Measurements from ENCODE around the gene ATP11A. TPM values are rescaled to one million over a fixed set of nuclear protein-coding genes. Genes with fewer than 3 reads are reported as not detected.
"Not testable (repeated sequence)": the region's sequence is repeated elsewhere in the genome, so short reads cannot be mapped to it uniquely, and the experiment has no call there.

The ATP11A gene
- total RNA-seq, 1 donor from 2014 or later: 90.4 TPM

DNA sequence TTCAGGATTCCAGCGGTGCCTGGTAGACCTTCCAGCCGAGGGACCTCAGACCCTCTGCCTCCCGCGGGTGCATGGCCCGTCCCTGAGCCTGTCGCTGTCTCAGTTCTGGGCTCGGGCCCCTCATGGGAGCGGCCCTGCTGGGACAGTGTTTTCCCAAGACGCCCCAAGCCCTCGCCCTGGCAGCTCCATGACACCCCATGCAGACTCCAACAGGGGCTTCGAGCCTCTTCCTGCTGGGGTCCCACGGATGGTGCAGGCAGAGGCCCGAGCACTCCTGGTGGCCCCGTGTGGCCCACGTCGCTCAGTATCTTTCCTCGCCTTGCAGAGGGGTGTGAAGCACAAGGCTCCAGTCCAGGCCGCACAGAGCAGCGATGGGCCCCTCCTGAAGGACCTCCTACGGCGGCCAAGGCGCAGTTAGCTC is 190.4 kb downstream of the ATP11A start:
- no peaks in the 10 kb centered on the region for H3K4me1 Mint-ChIP-seq (ENCODE audit: low read depth)
- H3K27me3 Mint-ChIP-seq (ENCODE audit: insufficient read depth): no peaks in the 10 kb centered on the region
- DNase-seq (ENCODE audit: low spot score): no peak
- intact Hi-C loops (cut with micrococcal nuclease): no loop called here
- H3K36me3 Mint-ChIP-seq (ENCODE audit: low read depth): peaks cover 24% of the 10 kb centered on the region
- H3K9me3 Mint-ChIP-seq: no peaks in the 10 kb centered on the region
- no peak overlapping the region for H3K27ac Mint-ChIP-seq
- H3K4me3 Mint-ChIP-seq: no peak overlapping the region

DNA sequence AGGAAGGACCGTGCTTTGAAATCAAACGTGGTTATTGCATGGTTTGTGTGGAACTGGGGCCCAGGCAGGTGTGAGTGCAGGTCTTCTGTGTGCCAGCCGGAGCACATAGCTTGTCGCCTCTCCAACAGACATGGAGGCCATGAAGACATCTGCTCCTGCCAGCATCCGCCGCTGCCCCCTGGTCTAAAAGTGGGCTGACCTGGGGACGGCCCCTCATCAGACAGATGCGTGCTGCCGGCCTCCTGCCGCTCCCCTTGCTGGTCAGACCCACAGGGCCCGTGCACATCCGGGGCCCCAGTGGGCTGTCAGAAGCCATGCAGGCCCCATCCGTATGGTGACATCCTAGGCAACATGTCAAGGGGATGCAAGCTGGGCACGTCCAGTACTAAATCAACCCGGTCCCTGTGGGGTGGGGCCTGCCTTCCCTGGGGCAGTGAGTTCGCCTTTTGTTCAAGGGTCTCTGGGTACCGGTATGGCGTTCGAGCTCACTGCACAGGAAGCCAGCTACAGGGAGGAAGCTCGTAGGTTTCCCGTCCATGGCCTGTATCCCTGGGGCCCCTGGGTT is 191.2 kb downstream of the ATP11A start:
- Mint-ChIP-seq H3K27me3 (ENCODE audit: insufficient read depth) (no peaks in the 10 kb centered on the region), H3K9me3 (no peaks in the 10 kb centered on the region), H3K27ac (no peak overlapping the region), H3K36me3 (ENCODE audit: low read depth) (peaks cover 20% of the 10 kb centered on the region), H3K4me1 (ENCODE audit: low read depth) (no peaks in the 10 kb centered on the region), H3K4me3 (no peak overlapping the region)
- no peak for DNase-seq (ENCODE audit: low spot score)
- intact Hi-C loops (cut with micrococcal nuclease): no loop called here

DNA sequence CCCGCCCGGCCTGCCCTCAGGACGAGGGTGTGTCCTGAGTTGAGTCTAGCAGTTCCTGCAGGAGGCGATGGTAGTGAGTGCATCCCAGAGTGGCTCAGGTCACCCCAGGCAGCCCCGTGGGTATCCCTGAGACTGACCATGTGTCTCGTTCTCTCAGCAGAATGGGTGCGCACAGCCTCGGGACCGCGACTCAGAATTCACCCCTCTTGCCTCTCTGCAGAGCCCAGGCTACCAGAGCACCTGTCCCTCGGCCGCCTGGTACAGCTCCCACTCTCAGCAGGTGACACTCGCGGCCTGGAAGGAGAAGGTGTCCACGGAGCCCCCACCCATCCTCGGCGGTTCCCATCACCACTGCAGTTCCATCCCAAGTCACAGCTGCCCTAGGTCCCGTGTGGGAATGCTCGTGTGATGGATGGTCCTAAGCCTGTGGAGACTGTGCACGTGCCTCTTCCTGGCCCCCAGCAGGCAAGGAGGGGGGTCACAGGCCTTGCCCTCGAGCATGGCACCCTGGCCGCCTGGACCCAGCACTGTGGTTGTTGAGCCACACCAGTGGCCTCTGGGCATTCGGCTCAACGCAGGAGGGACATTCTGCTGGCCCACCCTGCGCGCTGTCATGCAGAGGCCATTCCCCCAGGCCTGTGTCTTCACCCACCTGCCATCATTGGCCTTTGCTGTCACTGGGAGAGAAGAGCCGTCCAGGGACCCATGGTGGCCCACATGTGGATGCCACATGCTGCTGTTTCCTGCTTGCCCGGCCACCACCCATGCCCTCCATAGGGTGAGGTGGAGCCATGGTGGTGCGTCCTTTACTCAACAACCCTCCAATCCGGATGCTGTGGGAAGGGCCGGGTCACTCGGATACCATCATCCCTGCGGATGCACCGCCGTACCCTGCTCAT is 192.1 kb downstream of the ATP11A start:
- no peaks in the 10 kb centered on the region for H3K27me3 Mint-ChIP-seq (ENCODE audit: insufficient read depth)
- H3K9me3 Mint-ChIP-seq: no peaks in the 10 kb centered on the region
- no peak overlapping the region for H3K27ac Mint-ChIP-seq
- peaks cover 16% of the 10 kb centered on the region for H3K36me3 Mint-ChIP-seq (ENCODE audit: low read depth)
- intact Hi-C loops (cut with micrococcal nuclease): no loop called here
- H3K4me1 Mint-ChIP-seq (ENCODE audit: low read depth): no peaks in the 10 kb centered on the region
- no peak overlapping the region for H3K4me3 Mint-ChIP-seq
- no peak for DNase-seq (ENCODE audit: low spot score)

DNA sequence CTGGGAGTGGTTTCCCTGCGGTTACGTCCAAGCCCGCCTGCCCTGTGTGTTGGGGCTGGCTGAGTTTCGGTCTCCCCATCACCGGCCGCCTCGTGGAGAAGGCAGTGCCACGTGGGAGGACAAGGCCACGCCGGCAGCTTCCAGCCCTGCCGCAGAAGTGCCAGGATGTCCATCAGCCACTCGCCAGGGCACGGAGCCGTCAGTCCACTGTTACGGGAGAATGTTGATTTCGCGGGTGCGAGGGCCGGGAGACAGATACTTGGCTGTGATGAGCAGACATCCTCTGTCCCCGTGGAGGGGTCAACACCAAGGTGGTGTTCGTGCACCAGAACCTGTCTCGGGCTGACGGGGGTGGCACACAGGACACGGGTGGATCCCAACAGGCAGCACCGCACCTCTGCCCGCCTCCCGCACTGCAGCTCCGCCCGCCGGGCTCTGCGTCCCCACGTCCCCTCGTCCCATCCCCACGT is 192.8 kb downstream of the ATP11A start:
- Mint-ChIP-seq H3K27ac (no peak overlapping the region), H3K36me3 (ENCODE audit: low read depth) (peaks cover 16% of the 10 kb centered on the region), H3K4me1 (ENCODE audit: low read depth) (no peaks in the 10 kb centered on the region), H3K9me3 (no peaks in the 10 kb centered on the region), H3K4me3 (no peak overlapping the region), H3K27me3 (ENCODE audit: insufficient read depth) (no peaks in the 10 kb centered on the region)
- intact Hi-C loops (cut with micrococcal nuclease): no loop called here
- DNase-seq (ENCODE audit: low spot score): no peak

DNA sequence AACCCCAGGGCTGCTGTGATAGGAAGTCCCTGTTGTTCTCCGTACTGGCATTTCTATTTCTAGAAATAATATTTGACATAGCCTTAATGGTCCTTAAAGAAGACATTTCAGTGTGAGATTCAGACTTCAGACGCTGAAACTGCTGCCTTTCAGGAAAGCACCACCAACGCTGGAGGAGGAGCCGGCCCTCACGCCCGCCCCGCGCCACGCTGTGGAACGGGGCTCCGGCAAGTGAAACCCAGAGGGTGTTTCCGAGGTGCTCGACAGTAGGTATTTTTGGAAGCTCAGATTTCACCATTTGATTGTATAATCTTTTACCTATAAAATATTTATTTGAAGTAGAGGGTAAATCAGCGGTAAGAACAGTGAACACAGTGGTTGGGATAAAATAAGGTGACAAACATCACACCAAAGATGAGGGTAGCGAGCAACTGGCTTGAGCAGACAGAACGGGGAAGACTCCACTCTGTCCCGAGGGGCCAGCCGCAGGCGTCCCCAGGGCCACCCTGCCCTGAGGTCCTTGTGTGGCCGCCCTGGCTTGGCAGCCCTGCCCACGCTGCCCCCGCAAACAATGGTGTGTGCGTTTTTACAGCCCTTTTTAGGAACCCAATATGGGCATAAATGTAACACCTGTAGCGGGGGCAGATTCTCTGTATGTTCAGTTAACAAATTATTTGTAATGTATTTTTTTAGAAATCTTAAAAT is 193.6 kb downstream of the ATP11A start:
- no peak for DNase-seq (ENCODE audit: low spot score)
- Mint-ChIP-seq H3K27ac (no peak overlapping the region), H3K27me3 (ENCODE audit: insufficient read depth) (no peaks in the 10 kb centered on the region), H3K4me3 (no peak overlapping the region), H3K4me1 (ENCODE audit: low read depth) (no peaks in the 10 kb centered on the region), H3K36me3 (ENCODE audit: low read depth) (peaks cover 11% of the 10 kb centered on the region), H3K9me3 (no peaks in the 10 kb centered on the region)
- intact Hi-C loops (cut with micrococcal nuclease): no loop called here

DNA sequence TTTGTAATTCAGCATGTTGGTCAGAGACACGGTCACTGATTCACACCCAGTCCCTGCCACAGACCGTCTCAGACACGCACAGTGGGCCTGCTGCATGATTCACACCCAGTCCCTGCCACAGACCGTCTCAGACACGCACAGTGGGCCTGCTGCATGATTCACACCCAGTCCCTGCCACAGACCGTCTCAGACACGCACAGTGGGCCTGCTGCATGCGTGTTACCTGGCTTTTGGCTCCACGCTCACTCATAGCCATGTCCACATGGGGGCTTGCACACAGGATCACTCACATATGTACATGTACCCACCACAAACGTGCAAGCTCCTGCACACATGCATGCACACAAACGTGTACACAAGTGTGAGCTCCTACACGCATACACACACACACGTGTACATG is 194.9 kb downstream of the ATP11A start:
- H3K36me3 Mint-ChIP-seq (ENCODE audit: low read depth); H3K4me1 Mint-ChIP-seq (ENCODE audit: low read depth); H3K27ac Mint-ChIP-seq; H3K9me3 Mint-ChIP-seq; intact Hi-C loops (cut with micrococcal nuclease); H3K4me3 Mint-ChIP-seq; DNase-seq (ENCODE audit: low spot score); H3K27me3 Mint-ChIP-seq (ENCODE audit: insufficient read depth): not testable (repeated sequence)

DNA sequence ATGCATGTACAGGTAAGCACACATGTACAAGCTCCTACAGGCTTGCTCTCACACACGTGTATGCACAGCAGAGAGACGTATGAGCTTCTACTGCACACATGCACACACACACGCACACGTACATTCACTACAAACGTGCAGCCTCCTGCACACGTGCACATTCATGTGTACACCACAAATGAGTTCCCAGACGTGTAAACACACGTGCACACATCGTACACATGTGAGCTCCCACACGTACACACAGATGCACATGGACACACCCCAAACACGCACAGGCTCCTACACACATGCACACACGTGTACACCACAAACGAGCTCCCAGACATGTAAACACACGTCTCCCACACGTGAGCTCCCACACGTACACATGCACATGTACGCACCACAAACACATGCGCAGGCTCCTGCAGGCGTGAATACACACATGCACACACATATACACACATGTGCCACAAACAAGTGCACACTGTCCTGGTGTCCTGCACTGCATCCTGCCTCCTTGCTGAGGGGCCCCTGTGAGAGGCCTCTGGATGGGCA is 195.5 kb downstream of the ATP11A start:
- Mint-ChIP-seq H3K27me3 (ENCODE audit: insufficient read depth) (no peaks in the 10 kb centered on the region), H3K36me3 (ENCODE audit: low read depth) (peaks cover 6% of the 10 kb centered on the region), H3K4me1 (ENCODE audit: low read depth) (no peaks in the 10 kb centered on the region), H3K9me3 (no peaks in the 10 kb centered on the region), H3K27ac (no peak overlapping the region), H3K4me3 (no peak overlapping the region)
- no peak for DNase-seq (ENCODE audit: low spot score)
- intact Hi-C loops (cut with micrococcal nuclease): no loop called here

DNA sequence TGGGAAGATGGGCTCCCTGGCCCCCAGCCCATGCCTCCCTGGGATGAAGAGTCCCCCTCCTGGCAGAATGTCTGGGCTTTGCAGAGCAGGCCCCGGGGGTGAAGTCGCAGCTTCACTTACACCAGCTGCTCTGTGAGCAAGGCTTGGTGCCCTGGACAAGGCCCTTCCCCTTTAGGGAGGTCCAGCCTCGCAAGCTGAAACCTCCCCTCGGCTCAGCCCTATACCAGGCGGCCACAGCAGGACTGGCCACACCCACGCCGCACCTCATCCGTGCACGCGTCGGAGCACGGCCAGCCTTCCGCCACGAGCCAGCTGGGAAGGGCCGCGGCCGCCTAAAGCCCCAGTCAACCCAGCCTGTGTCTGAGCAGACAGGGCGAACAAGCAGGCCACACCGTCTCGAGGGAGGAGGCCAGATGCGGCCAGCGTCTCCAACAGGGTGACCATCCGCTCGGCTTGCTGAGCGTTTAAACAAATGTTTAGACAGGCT is 196.0 kb downstream of the ATP11A start:
- Mint-ChIP-seq H3K4me1 (ENCODE audit: low read depth) (no peaks in the 10 kb centered on the region), H3K27ac (no peak overlapping the region), H3K9me3 (no peaks in the 10 kb centered on the region), H3K4me3 (no peak overlapping the region), H3K36me3 (ENCODE audit: low read depth) (peaks cover 6% of the 10 kb centered on the region), H3K27me3 (ENCODE audit: insufficient read depth) (no peaks in the 10 kb centered on the region)
- no peak for DNase-seq (ENCODE audit: low spot score)
- intact Hi-C loops (cut with micrococcal nuclease): no loop called here

DNA sequence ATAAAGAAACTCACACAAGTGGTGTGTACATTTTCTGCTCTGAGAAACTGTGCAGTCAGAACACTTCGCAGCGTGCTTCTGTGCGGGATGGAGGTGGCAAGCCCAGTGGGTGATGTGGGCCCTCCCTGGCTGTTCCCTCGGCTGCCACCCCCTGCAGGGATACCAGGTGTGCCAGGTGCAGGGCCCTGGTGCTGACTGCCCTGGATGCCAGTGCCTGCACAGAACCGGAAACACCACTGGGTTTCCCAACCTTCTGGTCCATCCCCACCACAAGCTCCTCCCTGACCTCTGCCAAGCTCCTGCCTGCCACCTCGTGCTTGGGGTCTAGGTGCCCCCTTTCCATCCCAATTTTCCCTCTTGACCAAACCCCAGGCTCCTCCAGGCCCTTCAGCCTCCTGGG is 197.3 kb downstream of the ATP11A start:
- DNase-seq (ENCODE audit: low spot score): no peak
- no peak overlapping the region for H3K4me3 Mint-ChIP-seq
- no peaks in the 10 kb centered on the region for H3K4me1 Mint-ChIP-seq (ENCODE audit: low read depth)
- no peak overlapping the region for H3K27ac Mint-ChIP-seq
- no peaks in the 10 kb centered on the region for H3K27me3 Mint-ChIP-seq (ENCODE audit: insufficient read depth)
- intact Hi-C loops (cut with micrococcal nuclease): no loop called here
- H3K36me3 Mint-ChIP-seq (ENCODE audit: low read depth): peaks cover 6% of the 10 kb centered on the region
- H3K9me3 Mint-ChIP-seq: no peaks in the 10 kb centered on the region

DNA sequence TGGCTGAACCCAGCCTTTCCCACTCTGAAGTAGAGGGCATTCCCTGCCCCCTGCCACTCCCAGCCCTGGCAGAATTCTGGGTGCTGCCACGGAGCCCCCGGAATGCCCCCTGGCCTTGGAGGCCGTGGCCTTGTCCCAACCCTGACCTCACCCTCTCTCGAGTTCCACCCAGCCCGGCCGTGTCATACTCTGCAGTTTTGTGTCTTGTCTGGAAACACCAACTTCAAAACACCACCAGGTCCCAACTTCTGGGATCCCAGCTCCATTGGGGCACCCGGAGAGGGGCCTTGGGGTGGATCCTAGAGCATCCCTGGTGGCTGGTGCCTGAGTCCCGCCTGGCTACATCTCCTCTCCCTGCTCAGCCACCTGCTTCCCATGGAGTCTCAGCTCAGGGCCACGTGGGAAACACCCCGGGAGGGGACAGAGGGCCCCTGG is 197.7 kb downstream of the ATP11A start:
- DNase-seq (ENCODE audit: low spot score): no peak
- H3K4me1 Mint-ChIP-seq (ENCODE audit: low read depth): no peaks in the 10 kb centered on the region
- no peak overlapping the region for H3K27ac Mint-ChIP-seq
- peaks cover 6% of the 10 kb centered on the region for H3K36me3 Mint-ChIP-seq (ENCODE audit: low read depth)
- intact Hi-C loops (cut with micrococcal nuclease): no loop called here
- H3K27me3 Mint-ChIP-seq (ENCODE audit: insufficient read depth): peaks cover 3% of the 10 kb centered on the region
- no peaks in the 10 kb centered on the region for H3K9me3 Mint-ChIP-seq
- no peak overlapping the region for H3K4me3 Mint-ChIP-seq

DNA sequence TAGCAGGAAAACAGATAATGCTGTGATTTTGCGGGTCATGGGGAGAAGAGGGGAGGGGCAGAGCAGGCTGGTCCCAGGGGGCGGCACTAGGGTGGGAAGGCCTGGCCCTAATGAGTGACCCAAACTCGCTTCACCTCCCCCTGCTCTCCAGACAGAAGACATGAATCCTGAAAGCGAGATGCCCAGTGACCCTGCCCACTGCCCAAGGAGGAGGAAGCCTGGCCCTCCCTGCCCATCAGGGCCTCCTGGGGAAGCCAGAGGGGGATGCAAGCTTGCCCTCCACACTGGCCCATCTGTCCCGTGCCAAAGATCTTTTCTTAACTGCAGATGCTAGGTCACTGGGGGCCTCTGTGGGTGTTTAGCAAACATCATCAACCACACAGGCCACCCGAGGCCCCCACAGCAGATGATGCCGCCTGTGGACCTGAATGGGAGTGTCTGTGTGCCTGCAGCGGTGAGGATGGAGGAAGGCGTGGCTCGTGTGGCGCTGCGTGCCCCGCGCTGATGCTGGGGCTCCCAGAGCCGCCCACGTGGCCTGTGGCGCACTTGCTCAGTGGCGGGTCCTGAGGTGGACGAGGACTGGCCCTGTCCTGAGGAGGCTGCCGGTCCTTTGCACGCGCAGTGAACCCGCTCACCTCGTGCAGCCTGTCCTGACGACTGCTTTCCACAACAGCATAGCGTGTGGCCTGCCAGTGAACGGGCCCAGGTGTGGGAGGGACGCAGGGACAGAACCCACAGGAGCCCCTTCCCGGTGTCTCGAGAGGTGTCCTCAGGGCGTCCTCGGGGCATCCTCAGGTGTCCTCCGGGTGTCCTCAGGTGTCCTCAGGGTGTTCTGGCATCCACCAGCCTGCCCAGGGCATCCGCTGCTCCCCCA is 198.6 kb downstream of the ATP11A start:
- Mint-ChIP-seq H3K4me1 (ENCODE audit: low read depth) (peaks cover 7% of the 10 kb centered on the region), H3K4me3 (no peak overlapping the region), H3K36me3 (ENCODE audit: low read depth) (peaks cover 4% of the 10 kb centered on the region), H3K27me3 (ENCODE audit: insufficient read depth) (peaks cover 12% of the 10 kb centered on the region), H3K27ac (no peak overlapping the region), H3K9me3 (no peaks in the 10 kb centered on the region)
- intact Hi-C loops (cut with micrococcal nuclease): no loop called here
- no peak for DNase-seq (ENCODE audit: low spot score)

Data from activated T-helper 1 cell treated with anti-CD3 and anti-CD28 coated beads, Interleukin-12 subunit alpha, Interleukin-12 subunit beta, Interleukin-2, Interleukin-4 antibody, amounts not matched to agents 30 ng/mL and 10 ng/mL and 1 ng/mL, durations not matched to agents 14 hours and 24 hours and 36 hours (primary cell).